Type B pancreatic cell (in vitro differentiated cells): ENCODE data around the gene NRCAM. TPM values are rescaled to one million over a fixed set of nuclear protein-coding genes. Genes with fewer than 3 reads are reported as not detected.

ENCODE experiments used
- DNase-seq: peaks from one replicate; pipeline ENCODE4 v3.0.0; 2021; ENCODE audit warnings: mixed read lengths; ENCODE audit not compliant: unreplicated experiment; ENCODE audit errors: extremely low spot score
- H3K27ac Mint-ChIP-seq: 2 replicates; pipeline ENCODE4 v1.8.0; 2021; ENCODE audit warnings: mild to moderate bottlenecking, mixed read lengths
- H3K27me3 Mint-ChIP-seq: 2 replicates; pipeline ENCODE4 v1.8.0; 2021; ENCODE audit warnings: mixed read lengths
- H3K36me3 Mint-ChIP-seq: 2 replicates; pipeline ENCODE4 v1.8.0; 2021; ENCODE audit warnings: mixed read lengths
- H3K4me1 Mint-ChIP-seq: one replicate; pipeline ENCODE4 v1.8.0; 2021; ENCODE audit warnings: mixed read lengths; ENCODE audit not compliant: unreplicated experiment
- H3K4me3 Mint-ChIP-seq: 2 replicates; pipeline ENCODE4 v1.8.0; 2021; ENCODE audit warnings: mild to moderate bottlenecking, mixed read lengths
- H3K9me3 Mint-ChIP-seq: 2 replicates; pipeline ENCODE4 v1.8.0; 2021; ENCODE audit warnings: mixed read lengths
- CTCF ChIP-seq: fragments of 200-600 bp; sonication (generic); conservative IDR thresholded peaks from 2 replicates; pipeline ENCODE4 v1.5.0; 2021; ENCODE audit warnings: antibody characterized with exemption, mild to moderate bottlenecking
- total RNA-seq: library from RNA; stranded (reverse); gene quantifications from 2 replicates; pipeline ENCODE4 v1.2.1, GENCODE V29; 2021; ENCODE audit warnings: low replicate concordance

Gene NRCAM
- total RNA-seq, 1 donor from 2014 or later = 41.0 TPM

- no peaks in the 10 kb centered on the region for H3K9me3 Mint-ChIP-seq
- no peaks in the 10 kb centered on the region for H3K27me3 Mint-ChIP-seq
- TF ChIP-seq CTCF = no peak
- peaks cover 8% of the 10 kb centered on the region for H3K4me1 Mint-ChIP-seq
- no peak for DNase-seq
- H3K4me3 Mint-ChIP-seq = no peak overlapping the region
- H3K27ac Mint-ChIP-seq = no peak overlapping the region
- no peaks in the 10 kb centered on the region for H3K36me3 Mint-ChIP-seq
Observed at GRCh38 chr7:108301387-108301786, 154.8 kb downstream of the NRCAM start.

- Mint-ChIP-seq H3K27me3 (no peaks in the 10 kb centered on the region), H3K9me3 (no peaks in the 10 kb centered on the region), H3K36me3 (no peaks in the 10 kb centered on the region), H3K4me1 (peaks cover 8% of the 10 kb centered on the region), H3K4me3 (peak overlapping the region; percentile 52), H3K27ac (peak overlapping the region; percentile 81)
- no peak for TF ChIP-seq CTCF
- no peak for DNase-seq
Observed at GRCh38 chr7:108299251-108299973, 156.8 kb downstream of the NRCAM start.

GRCh38 chr7:108296911-108297310 lies 159.3 kb downstream of the NRCAM start:
- Mint-ChIP-seq H3K27me3 (no peaks in the 10 kb centered on the region), H3K4me3 (no peak overlapping the region), H3K36me3 (no peaks in the 10 kb centered on the region), H3K4me1 (peaks cover 13% of the 10 kb centered on the region), H3K9me3 (no peaks in the 10 kb centered on the region), H3K27ac (no peak overlapping the region)
- DNase-seq = no peak
- no peak for TF ChIP-seq CTCF

- no peak for DNase-seq
- Mint-ChIP-seq H3K36me3 (no peaks in the 10 kb centered on the region), H3K27me3 (no peaks in the 10 kb centered on the region), H3K9me3 (no peaks in the 10 kb centered on the region), H3K4me3 (no peak overlapping the region), H3K4me1 (peaks cover 27% of the 10 kb centered on the region), H3K27ac (no peak overlapping the region)
- TF ChIP-seq CTCF = no peak
Observed at GRCh38 chr7:108294595-108294994, 161.6 kb downstream of the NRCAM start.

GRCh38 chr7:108293149-108293612 lies 163.1 kb downstream of the NRCAM start:
- TF ChIP-seq CTCF = no peak
- DNase-seq = no peak
- H3K4me1 Mint-ChIP-seq = peaks cover 21% of the 10 kb centered on the region
- peak overlapping the region; percentile 63 for H3K4me3 Mint-ChIP-seq
- H3K9me3 Mint-ChIP-seq = no peaks in the 10 kb centered on the region
- H3K27me3 Mint-ChIP-seq = no peaks in the 10 kb centered on the region
- no peak overlapping the region for H3K27ac Mint-ChIP-seq
- no peaks in the 10 kb centered on the region for H3K36me3 Mint-ChIP-seq
